IMR-90 (cell line): ENCODE data around the gene FGA. TPM values are rescaled to one million over a fixed set of nuclear protein-coding genes. Genes with fewer than 3 reads are reported as not detected.

Experiments
- ATAC-seq: fragments of 200-7000 bp; cut with Tn5 transposase; 2 replicates; pipeline ENCODE4 v1.9.1; 2020; ENCODE audit warnings: low read depth, mild to moderate bottlenecking, moderate library complexity
- BruUV-seq: library from RNA; stranded (reverse); fragments of 400-500 nt; replicated peaks from 2 replicates; lab custom pipeline; 2021; lab: Mats Ljungman, UMichigan
- CTCF ChIA-PET: fragments of 300-600 bp; formaldehyde crosslinking; extraction: SDS; loops from one replicate; lab custom pipeline; 2021; ENCODE audit warnings: antibody characterized with exemption; lab: Yijun Ruan, JAX
- POLR2A ChIA-PET: fragments of 300-600 bp; sonication (Branson Sonifier 250); formaldehyde crosslinking; loops from one replicate; lab custom pipeline; 2022; ENCODE audit warnings: antibody characterized with exemption; ENCODE audit not compliant: unreplicated experiment; lab: Charles Lee
- DNase-seq: peaks from one replicate; pipeline ENCODE4 v3.0.0; 2013
- H2AFZ ChIP-seq: replicated peaks from 2 replicates; pipeline ENCODE3; 2013; ENCODE audit warnings: low read length, mild to moderate bottlenecking; ENCODE audit not compliant: poor library complexity
- H2AK5ac ChIP-seq: 2 replicates; pipeline ENCODE4 v1.6.1; 2013; ENCODE audit warnings: low read depth, low read length, inconsistent platforms
- H2AK9ac ChIP-seq: replicated peaks from 2 replicates; pipeline ENCODE3; 2013; ENCODE audit warnings: mild to moderate bottlenecking, low read depth, low read length, moderate library complexity; ENCODE audit not compliant: poor library complexity
- H2BK120ac ChIP-seq: 2 replicates; pipeline ENCODE4 v1.6.1; 2013; ENCODE audit warnings: low read depth, low read length, inconsistent platforms
- H2BK15ac ChIP-seq: 3 replicates; pipeline ENCODE4 v1.6.1; 2013; ENCODE audit warnings: low read depth, low read length, inconsistent platforms
- H2BK20ac ChIP-seq: 2 replicates; pipeline ENCODE4 v1.6.1; 2013; ENCODE audit warnings: low read depth, mild to moderate bottlenecking, inconsistent platforms, low read length, moderate library complexity
- H2BK5ac ChIP-seq: 2 replicates; pipeline ENCODE4 v1.6.1; 2013; ENCODE audit warnings: mild to moderate bottlenecking, low read depth, low read length, inconsistent platforms; ENCODE audit not compliant: poor library complexity, severe bottlenecking
- H3K14ac ChIP-seq: replicated peaks from 2 replicates; pipeline ENCODE4 v1.6.1; 2013; ENCODE audit warnings: low read depth, low read length, inconsistent platforms
- H3K18ac ChIP-seq: 2 replicates; pipeline ENCODE4 v1.6.1; 2013; ENCODE audit warnings: low read depth, low read length, control low read depth
- H3K23ac ChIP-seq: 2 replicates; pipeline ENCODE4 v1.6.1; 2013; ENCODE audit warnings: low read depth, low read length, inconsistent platforms
- H3K27ac ChIP-seq: 2 replicates; pipeline ENCODE4 v1.5.1; 2013; ENCODE audit warnings: mild to moderate bottlenecking, control low read depth, low read length; ENCODE audit not compliant: insufficient read depth
- H3K27me3 ChIP-seq: 2 replicates; pipeline ENCODE4 v1.6.1; 2013; ENCODE audit warnings: low read length; ENCODE audit not compliant: control insufficient read depth, insufficient read depth
- H3K36me3 ChIP-seq: 2 replicates; pipeline ENCODE4 v1.6.1; 2013; ENCODE audit warnings: low read length, mixed read lengths; ENCODE audit not compliant: control insufficient read depth, insufficient read depth
- H3K4ac ChIP-seq: 2 replicates; pipeline ENCODE4 v1.6.1; 2013; ENCODE audit warnings: low read depth, low read length, inconsistent platforms
- H3K4me1 ChIP-seq: 2 replicates; pipeline ENCODE4 v1.6.1; 2013; ENCODE audit warnings: low read length, mixed read lengths; ENCODE audit not compliant: control insufficient read depth, insufficient read depth
- H3K4me2 ChIP-seq: 2 replicates; pipeline ENCODE4 v1.6.1; 2013; ENCODE audit warnings: low read depth, mild to moderate bottlenecking, control low read depth, low read length, moderate library complexity
- H3K4me3 ChIP-seq: 2 replicates; pipeline ENCODE4 v1.5.1; 2013; ENCODE audit warnings: low read depth, mild to moderate bottlenecking, control low read depth, low read length, moderate library complexity; ENCODE audit not compliant: insufficient read depth
- H3K56ac ChIP-seq: 2 replicates; pipeline ENCODE4 v1.6.1; 2013; ENCODE audit warnings: low read length, inconsistent platforms; ENCODE audit not compliant: insufficient read depth; ENCODE audit errors: extremely low read depth
- H3K79me1 ChIP-seq, 2 experiments: 2 replicates each; pipeline ENCODE4 v1.6.1; 2013; ENCODE audit warnings: low read length in 2 of 2, inconsistent platforms in 1 of 2, low read depth in 1 of 2
- H3K9ac ChIP-seq: 2 replicates; pipeline ENCODE4 v1.6.1; 2013; ENCODE audit warnings: low read depth, low read length, control low read depth
- H3K9me1 ChIP-seq: 2 replicates; pipeline ENCODE4 v1.6.1; 2013; ENCODE audit warnings: low read length, inconsistent platforms; ENCODE audit not compliant: insufficient read depth
- H3K9me3 ChIP-seq: 2 replicates; pipeline ENCODE4 v1.6.1; 2013; ENCODE audit warnings: low read length; ENCODE audit not compliant: control insufficient read depth, insufficient read depth
- H4K20me1 ChIP-seq: 2 replicates; pipeline ENCODE4 v1.6.1; 2013; ENCODE audit warnings: low read length, inconsistent platforms; ENCODE audit not compliant: insufficient read depth
- H4K5ac ChIP-seq: 2 replicates; pipeline ENCODE4 v1.6.1; 2013; ENCODE audit warnings: mild to moderate bottlenecking, low read depth, low read length, control low read depth
- H4K8ac ChIP-seq, 2 experiments: 2 replicates each; pipeline ENCODE4 v1.6.1; 2013; ENCODE audit warnings: low read depth in 2 of 2, low read length in 2 of 2, control low read depth in 1 of 2, inconsistent platforms in 1 of 2
- H4K91ac ChIP-seq: 2 replicates; pipeline ENCODE4 v1.6.1; 2013; ENCODE audit warnings: low read depth, low read length, inconsistent platforms; ENCODE audit not compliant: insufficient read depth
- WGBS, 2 experiments: methylation state at CpG; one replicate each; pipeline versions ENCODE4 v1.1.5 to v1.1.7; 2013; ENCODE audit warnings: missing lambda C conversion rate in 2 of 2; ENCODE audit not compliant: insufficient read length in 1 of 2; ENCODE audit errors: extremely low coverage in 2 of 2; 5-methylcytosine and 5-hydroxymethylcytosine counted together
- dilution Hi-C: fragments of 300-500 bp; cut with HindIII; formaldehyde crosslinking; loops from one replicate; pipeline ENCODE4 v1.14.3; 2018; ENCODE audit warnings: low sequenced_read_pairs; ENCODE audit not compliant: unreplicated experiment
- in situ Hi-C: fragments of 300-500 bp; cut with MboI; formaldehyde crosslinking; loops from 3 replicates; pipeline ENCODE4 v1.14.3; 2019; ENCODE audit warnings: low sequenced_read_pairs, inconsistent platforms, mixed read lengths
- intact Hi-C: fragments of 100-400 bp; cut with micrococcal nuclease; formaldehyde crosslinking; loops from 2 replicates; pipeline ENCODE4 v1.10.0; 2022
- microRNA-seq, 2 experiments: library from miRNA; stranded (forward) in 1 of 2; unstranded in 1 of 2; fragments of 10-50 nt in 1 of 2; fragments of <30 nt in 1 of 2; gene quantifications in 1 of 2; microRNA quantifications in 1 of 2; one replicate each; pipeline versions ENCODE3 to v1.1.0; 2013 to 2020; ENCODE audit not compliant: insufficient read depth in 1 of 2, insufficient read length in 1 of 2, unreplicated experiment in 1 of 2
- polyA plus RNA-seq, 3 experiments: library from polyadenylated mRNA; depleted of rRNA; stranded (reverse); fragments of >200 nt; gene quantifications; 2 replicates each; pipeline ENCODE4 v1.2.3, GENCODE V29; 2012; ENCODE audit warnings: low replicate concordance in 1 of 3
- small RNA-seq, 5 experiments: library from RNA; depleted of rRNA; stranded (forward); fragments of <200 nt; gene quantifications; one replicate each; pipeline ENCODE3, GENCODE V24; 2012
- total RNA-seq: library from RNA; depleted of rRNA; stranded (reverse); fragments of >200 nt; gene quantifications from 2 replicates; pipeline ENCODE4 v1.2.3, GENCODE V29; 2012; rRNA removed
- TF ChIP-seq, protein P1 (sequence below): fragments of 150-350 bp; IDR thresholded peaks from 2 replicates; pipeline ENCODE4 v1.6.1; 2017; ENCODE audit warnings: mild to moderate bottlenecking, antibody characterized with exemption, low read length, low read depth

FGA gene
- total and polyA plus RNA-seq, 2 of the 4 experiments (the other 2 are of a cell fraction), result not detected

DNA sequence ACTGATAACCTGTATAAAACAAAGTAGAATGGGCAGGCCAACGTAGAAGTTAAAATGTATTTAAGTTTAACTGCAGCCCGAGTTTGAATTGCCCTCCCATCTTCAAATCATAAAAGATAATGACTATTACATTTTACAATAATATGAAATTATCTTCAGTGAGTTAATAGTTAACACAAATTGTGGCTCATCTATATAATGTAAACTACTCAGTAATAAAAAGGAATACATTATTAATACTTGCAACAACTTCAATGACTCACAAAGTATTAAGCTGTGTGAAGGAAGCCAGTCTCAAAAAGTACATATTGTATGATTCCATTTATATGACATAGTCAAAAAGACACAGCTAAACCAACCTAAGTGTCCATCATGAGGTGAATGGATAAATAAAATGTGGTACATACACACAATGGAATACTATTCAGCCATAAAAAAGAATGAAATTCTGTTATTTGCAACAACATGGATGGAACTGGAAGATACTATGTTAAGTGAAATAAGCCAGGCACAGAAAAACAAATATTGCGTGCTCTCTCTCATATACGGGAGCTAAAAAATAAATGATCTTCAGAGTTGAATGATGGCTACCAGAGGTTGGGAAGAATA lies 48.2 kb downstream of the FGA start:
- Histone ChIP-seq H3K18ac (no peak overlapping the region), H3K9me3 (no peaks in the 10 kb centered on the region), H4K8ac (no peak overlapping the region), H3K4me1 (no peaks in the 10 kb centered on the region), H3K79me1 (peaks cover 0 to 4% of the 10 kb centered on the region in 2 experiments; a peak in 1 of 4 replicates), H3K9ac (no peak overlapping the region), H4K20me1 (no peaks in the 10 kb centered on the region), H3K23ac (no peak overlapping the region), H4K91ac (no peak overlapping the region), H3K14ac (no peak overlapping the region), H2AK5ac (no peak overlapping the region), H2BK20ac (no peak overlapping the region), H3K27me3 (no peaks in the 10 kb centered on the region), H4K5ac (no peak overlapping the region), H2BK15ac (no peak overlapping the region), H3K4me3 (no peak overlapping the region), H2BK5ac (no peak overlapping the region), H3K4ac (no peak overlapping the region), H2AFZ (no peak overlapping the region), H3K27ac (no peak overlapping the region), H3K56ac (no peak overlapping the region), H3K4me2 (no peak overlapping the region), H3K36me3 (peaks cover 26% of the 10 kb centered on the region), H2AK9ac (no peak overlapping the region), H3K9me1 (no peaks in the 10 kb centered on the region), H2BK120ac (no peak overlapping the region)
- dilution Hi-C loops (no loop called here), in situ Hi-C loops (no loop called here), intact Hi-C loops (no loop called here)
- DNase-seq (no peak), ATAC-seq (no peak)
- BruUV-seq, result no TSS peak
- TF ChIP-seq, protein P1, sequence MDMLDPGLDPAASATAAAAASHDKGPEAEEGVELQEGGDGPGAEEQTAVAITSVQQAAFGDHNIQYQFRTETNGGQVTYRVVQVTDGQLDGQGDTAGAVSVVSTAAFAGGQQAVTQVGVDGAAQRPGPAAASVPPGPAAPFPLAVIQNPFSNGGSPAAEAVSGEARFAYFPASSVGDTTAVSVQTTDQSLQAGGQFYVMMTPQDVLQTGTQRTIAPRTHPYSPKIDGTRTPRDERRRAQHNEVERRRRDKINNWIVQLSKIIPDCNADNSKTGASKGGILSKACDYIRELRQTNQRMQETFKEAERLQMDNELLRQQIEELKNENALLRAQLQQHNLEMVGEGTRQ, result no peak
- POLR2A ChIA-PET, result no interaction called here
- CTCF ChIA-PET, result no interaction called here
- 100% methylated on average over 2 of the region's 4 CpGs; no CpG with 5 or more reads in 1 of the 2 experiments for WGBS, 2 experiments

Small RNAs within 50 kb of the gene (microRNA-seq; reads per million reads assigned to microRNA genes)
- not detected for gene RNU6-1285P (ENCODE audit: insufficient read depth, insufficient read length)

Small RNAs within 50 kb of the gene (small RNA-seq; reads per million reads assigned to genes)
- 0 to 0.60 (median 0) reads per million in 5 experiments for gene RNU6-1285P

Other genes starting within 250 kb of the FGA start
- gene DCHS2, start 98.9 kb downstream of the FGA start, total RNA-seq, result not detected in 2 replicates
- gene DCHS2, start 98.9 kb downstream of the FGA start, polyA plus RNA-seq (2012; rRNA removed), result not detected in 2 replicates
- gene PLRG1, start 40.3 kb downstream of the FGA start, total RNA-seq, result 107 and 200 TPM in 2 replicates
- gene PLRG1, start 40.3 kb downstream of the FGA start, polyA plus RNA-seq (2012; rRNA removed), result 70.0 and 76.1 TPM in 2 replicates
- gene FGB, start 27.7 kb downstream of the FGA start, total RNA-seq, result not detected in 2 replicates
- not detected in 2 replicates for gene FGB, start 27.7 kb downstream of the FGA start, polyA plus RNA-seq (2012; rRNA removed)
- not detected in 2 replicates for gene FGG, start 21.9 kb upstream of the FGA start, total RNA-seq
- gene FGG, start 21.9 kb upstream of the FGA start, polyA plus RNA-seq (2012; rRNA removed), result not detected in 2 replicates
- gene LRAT, start 153.3 kb upstream of the FGA start, total RNA-seq, result under 0.01 TPM in 2 replicates
- gene LRAT, start 153.3 kb upstream of the FGA start, polyA plus RNA-seq (2012; rRNA removed), result 0.03 TPM in 1 of 2 replicates, not detected in the other
- gene RBM46, start 190.5 kb upstream of the FGA start, total RNA-seq, result not detected in 2 replicates
- not detected in 2 replicates for gene RBM46, start 190.5 kb upstream of the FGA start, polyA plus RNA-seq (2012; rRNA removed)